Neural cell (in vitro differentiated cells): Measurements from ENCODE around the gene ROBO1. TPM values are rescaled to one million over a fixed set of nuclear protein-coding genes. Genes with fewer than 3 reads are reported as not detected.

Source experiments
- H2AFZ ChIP-seq: fragments of 200-600, 300-800 bp; sonication (generic), shearing (Covaris generic); 2 replicates; pipeline ENCODE4 v1.6.0; 2014; ENCODE audit warnings: low read depth, mild to moderate bottlenecking, antibody characterized with exemption, low read length, moderate library complexity
- H3F3A ChIP-seq: fragments of 200-600 bp; shearing (Covaris generic); 2 replicates; pipeline ENCODE4 v1.6.1; 2016; ENCODE audit warnings: mild to moderate bottlenecking, moderate library complexity, mixed read lengths, antibody characterized with exemption, low read length; ENCODE audit not compliant: insufficient read depth, poor library complexity, severe bottlenecking
- H3K27ac ChIP-seq: fragments of 200-600, 300-800 bp; sonication (generic), shearing (Covaris generic); 2 replicates; pipeline ENCODE4 v1.5.1; 2014; ENCODE audit warnings: mild to moderate bottlenecking, low read length, moderate library complexity
- H3K27me3 ChIP-seq: fragments of 300-800, 200-600 bp; sonication (generic), shearing (Covaris generic); 2 replicates; pipeline ENCODE4 v1.6.0; 2014; ENCODE audit warnings: mild to moderate bottlenecking, low read depth, low read length, moderate library complexity; ENCODE audit not compliant: insufficient read depth
- H3K36me3 ChIP-seq: fragments of 300-800, 200-600 bp; sonication (generic), shearing (Covaris generic); 2 replicates; pipeline ENCODE4 v1.5.1; 2014; ENCODE audit warnings: mild to moderate bottlenecking, antibody characterized with exemption, low read length, moderate library complexity; ENCODE audit not compliant: insufficient read depth
- H3K4me2 ChIP-seq: fragments of 300-800, 200-600 bp; sonication (generic), shearing (Covaris generic); 2 replicates; pipeline ENCODE4 v1.6.0; 2014; ENCODE audit warnings: mild to moderate bottlenecking, low read length
- H3K4me3 ChIP-seq: fragments of 300-800, 200-600 bp; sonication (generic), shearing (Covaris generic); 2 replicates; pipeline ENCODE4 v1.5.1; 2014; ENCODE audit warnings: mild to moderate bottlenecking, low read length, moderate library complexity
- H3K79me2 ChIP-seq: fragments of 200-600 bp; shearing (Covaris generic); replicated peaks from 2 replicates; pipeline ENCODE4 v1.6.0; 2014; ENCODE audit warnings: mild to moderate bottlenecking, low read length, moderate library complexity; ENCODE audit not compliant: insufficient read depth
- H3K9ac ChIP-seq: fragments of 300-800, 200-600 bp; sonication (generic), shearing (Covaris generic); 2 replicates; pipeline ENCODE4 v1.6.1; 2016; ENCODE audit warnings: mild to moderate bottlenecking, low read length, mixed read lengths
- H3K9me2 ChIP-seq: fragments of 200-600 bp; shearing (Covaris generic); 2 replicates; pipeline ENCODE4 v1.6.1; 2016; ENCODE audit warnings: mild to moderate bottlenecking, low read length, mixed read lengths; ENCODE audit not compliant: insufficient read depth
- H3K9me3 ChIP-seq: fragments of 200-600, 300-800 bp; sonication (generic), shearing (Covaris generic); 2 replicates; pipeline ENCODE4 v1.6.1; 2016; ENCODE audit warnings: mild to moderate bottlenecking, mixed run types, low read length, moderate library complexity, mixed read lengths
- H4K20me1 ChIP-seq: fragments of 200-600 bp; shearing (Covaris generic); 2 replicates; pipeline ENCODE4 v1.6.1; 2016; ENCODE audit warnings: mild to moderate bottlenecking, mixed run types; ENCODE audit not compliant: insufficient read depth
- EP300 ChIP-seq: fragments of 450-650 bp; conservative IDR thresholded peaks from 2 replicates; pipeline ENCODE4 v1.6.1; 2014; ENCODE audit warnings: antibody characterized with exemption, mild to moderate bottlenecking, moderate library complexity; ENCODE audit not compliant: poor library complexity, severe bottlenecking
- EZH2 ChIP-seq: fragments of 200-600, 300-800 bp; shearing (Covaris generic), sonication (generic); IDR thresholded peaks from 2 replicates; pipeline ENCODE4 v1.6.1; 2014; ENCODE audit warnings: antibody characterized with exemption, low read length, borderline replicate concordance, mild to moderate bottlenecking; ENCODE audit not compliant: insufficient read depth, poor library complexity, severe bottlenecking
- MXI1 ChIP-seq: fragments of 450-650 bp; conservative IDR thresholded peaks from 2 replicates; pipeline ENCODE4 v1.6.1; 2014; ENCODE audit warnings: antibody characterized with exemption, mild to moderate bottlenecking; ENCODE audit not compliant: poor library complexity, severe bottlenecking
- POLR2AphosphoS5 ChIP-seq: IDR thresholded peaks from 2 replicates; pipeline ENCODE4 v1.6.1; 2012
- RAD21 ChIP-seq: fragments of 450-650 bp; conservative IDR thresholded peaks from 2 replicates; pipeline ENCODE4 v1.6.1; 2014; ENCODE audit warnings: antibody characterized with exemption, mild to moderate bottlenecking, moderate library complexity
- SMC3 ChIP-seq: fragments of 450-650 bp; conservative IDR thresholded peaks from 2 replicates; pipeline ENCODE4 v1.6.1; 2014; ENCODE audit warnings: antibody characterized with exemption, mild to moderate bottlenecking, moderate library complexity; ENCODE audit not compliant: poor library complexity
- TAF1 ChIP-seq: IDR thresholded peaks from 2 replicates; pipeline ENCODE4 v1.6.1; 2012; ENCODE audit warnings: low read depth
- polyA plus RNA-seq: library from polyadenylated mRNA; depleted of rRNA; stranded (reverse); fragments of >200 nt; gene quantifications from 2 replicates; pipeline ENCODE4 v1.2.3, GENCODE V29; 2014
- TF ChIP-seq, protein P1 (sequence below): IDR thresholded peaks from 2 replicates; pipeline ENCODE4 v1.6.1; 2012; ENCODE audit warnings: borderline replicate concordance
- TF ChIP-seq, protein P2 (sequence below): fragments of 450-650 bp; IDR thresholded peaks from 2 replicates; pipeline ENCODE4 v1.5.1; 2014; ENCODE audit warnings: antibody characterized with exemption, mild to moderate bottlenecking, moderate library complexity; ENCODE audit not compliant: poor library complexity, severe bottlenecking

ROBO1 gene
- polyA plus RNA-seq, 1 donor from 2014 or later, result 183 TPM

DNA sequence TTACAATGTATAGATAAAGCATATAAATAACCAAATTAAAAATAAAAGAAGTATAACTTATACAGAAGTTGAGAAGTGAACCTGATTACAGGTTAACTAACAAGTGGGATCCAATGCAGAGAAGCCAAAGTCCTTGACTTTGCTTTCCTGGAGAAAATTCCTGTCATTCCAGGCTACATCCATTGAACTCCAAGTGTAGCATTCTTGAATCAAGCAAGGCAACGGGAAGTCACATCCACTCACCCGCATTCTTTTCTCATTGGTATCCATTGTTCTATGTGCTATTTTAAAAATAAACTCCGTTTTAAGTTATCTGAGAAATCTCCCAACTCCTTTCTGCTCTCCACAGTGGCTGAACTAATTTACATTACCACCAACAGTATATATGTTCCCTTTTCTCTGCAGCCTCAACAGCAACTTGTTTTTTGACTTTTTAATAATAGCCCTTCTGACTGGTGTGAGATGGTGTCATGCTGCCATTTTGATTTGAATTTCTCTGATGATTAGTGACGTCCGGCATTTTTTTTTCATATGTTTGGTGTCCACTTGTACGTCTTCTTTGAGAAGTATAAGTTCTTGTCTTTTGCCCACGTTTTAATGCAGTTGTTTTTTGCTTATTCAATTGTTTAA is 534.3 kb downstream of the ROBO1 start:
- Histone ChIP-seq H3K27ac (no peak overlapping the region), H3K9ac (no peak overlapping the region), H4K20me1 (no peaks in the 10 kb centered on the region), H3K9me2 (no peaks in the 10 kb centered on the region), H3K79me2 (no peaks in the 10 kb centered on the region), H3K36me3 (no peaks in the 10 kb centered on the region), H3K4me2 (no peak overlapping the region), H3F3A (no peaks in the 10 kb centered on the region), H3K9me3 (no peaks in the 10 kb centered on the region), H3K27me3 (no peaks in the 10 kb centered on the region), H2AFZ (no peak overlapping the region), H3K4me3 (no peak overlapping the region)
- no peak for TF ChIP-seq EP300
- TF ChIP-seq MXI1, result no peak
- TF ChIP-seq, protein P1, sequence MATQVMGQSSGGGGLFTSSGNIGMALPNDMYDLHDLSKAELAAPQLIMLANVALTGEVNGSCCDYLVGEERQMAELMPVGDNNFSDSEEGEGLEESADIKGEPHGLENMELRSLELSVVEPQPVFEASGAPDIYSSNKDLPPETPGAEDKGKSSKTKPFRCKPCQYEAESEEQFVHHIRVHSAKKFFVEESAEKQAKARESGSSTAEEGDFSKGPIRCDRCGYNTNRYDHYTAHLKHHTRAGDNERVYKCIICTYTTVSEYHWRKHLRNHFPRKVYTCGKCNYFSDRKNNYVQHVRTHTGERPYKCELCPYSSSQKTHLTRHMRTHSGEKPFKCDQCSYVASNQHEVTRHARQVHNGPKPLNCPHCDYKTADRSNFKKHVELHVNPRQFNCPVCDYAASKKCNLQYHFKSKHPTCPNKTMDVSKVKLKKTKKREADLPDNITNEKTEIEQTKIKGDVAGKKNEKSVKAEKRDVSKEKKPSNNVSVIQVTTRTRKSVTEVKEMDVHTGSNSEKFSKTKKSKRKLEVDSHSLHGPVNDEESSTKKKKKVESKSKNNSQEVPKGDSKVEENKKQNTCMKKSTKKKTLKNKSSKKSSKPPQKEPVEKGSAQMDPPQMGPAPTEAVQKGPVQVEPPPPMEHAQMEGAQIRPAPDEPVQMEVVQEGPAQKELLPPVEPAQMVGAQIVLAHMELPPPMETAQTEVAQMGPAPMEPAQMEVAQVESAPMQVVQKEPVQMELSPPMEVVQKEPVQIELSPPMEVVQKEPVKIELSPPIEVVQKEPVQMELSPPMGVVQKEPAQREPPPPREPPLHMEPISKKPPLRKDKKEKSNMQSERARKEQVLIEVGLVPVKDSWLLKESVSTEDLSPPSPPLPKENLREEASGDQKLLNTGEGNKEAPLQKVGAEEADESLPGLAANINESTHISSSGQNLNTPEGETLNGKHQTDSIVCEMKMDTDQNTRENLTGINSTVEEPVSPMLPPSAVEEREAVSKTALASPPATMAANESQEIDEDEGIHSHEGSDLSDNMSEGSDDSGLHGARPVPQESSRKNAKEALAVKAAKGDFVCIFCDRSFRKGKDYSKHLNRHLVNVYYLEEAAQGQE, result no peak
- TF ChIP-seq RAD21, result no peak
- no peak for TF ChIP-seq POLR2AphosphoS5
- TF ChIP-seq SMC3, result no peak
- TF ChIP-seq TAF1, result no peak
- no peak for TF ChIP-seq EZH2

DNA sequence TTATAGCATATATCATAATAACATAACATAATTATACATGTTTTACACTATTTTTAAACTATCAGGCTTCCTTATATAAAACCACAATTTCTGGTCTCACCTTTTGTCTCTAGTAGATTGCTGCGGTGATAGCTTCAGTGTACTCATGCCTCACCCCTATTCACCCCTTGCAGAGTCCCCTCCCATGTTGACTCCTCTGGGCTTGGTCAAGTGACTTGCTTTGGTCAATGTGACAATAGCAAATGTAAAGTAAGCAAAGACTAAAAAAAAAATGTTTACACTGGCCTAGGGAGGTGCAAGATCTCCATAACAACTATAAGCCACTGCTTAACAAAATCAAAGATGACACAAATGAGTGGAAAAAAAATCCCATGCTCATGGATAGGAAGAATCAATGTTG is 537.5 kb downstream of the ROBO1 start:
- H3K9ac ChIP-seq, result no peak overlapping the region
- H3K4me2 ChIP-seq, result no peak overlapping the region
- TF ChIP-seq POLR2AphosphoS5, result no peak
- TF ChIP-seq, protein P2, sequence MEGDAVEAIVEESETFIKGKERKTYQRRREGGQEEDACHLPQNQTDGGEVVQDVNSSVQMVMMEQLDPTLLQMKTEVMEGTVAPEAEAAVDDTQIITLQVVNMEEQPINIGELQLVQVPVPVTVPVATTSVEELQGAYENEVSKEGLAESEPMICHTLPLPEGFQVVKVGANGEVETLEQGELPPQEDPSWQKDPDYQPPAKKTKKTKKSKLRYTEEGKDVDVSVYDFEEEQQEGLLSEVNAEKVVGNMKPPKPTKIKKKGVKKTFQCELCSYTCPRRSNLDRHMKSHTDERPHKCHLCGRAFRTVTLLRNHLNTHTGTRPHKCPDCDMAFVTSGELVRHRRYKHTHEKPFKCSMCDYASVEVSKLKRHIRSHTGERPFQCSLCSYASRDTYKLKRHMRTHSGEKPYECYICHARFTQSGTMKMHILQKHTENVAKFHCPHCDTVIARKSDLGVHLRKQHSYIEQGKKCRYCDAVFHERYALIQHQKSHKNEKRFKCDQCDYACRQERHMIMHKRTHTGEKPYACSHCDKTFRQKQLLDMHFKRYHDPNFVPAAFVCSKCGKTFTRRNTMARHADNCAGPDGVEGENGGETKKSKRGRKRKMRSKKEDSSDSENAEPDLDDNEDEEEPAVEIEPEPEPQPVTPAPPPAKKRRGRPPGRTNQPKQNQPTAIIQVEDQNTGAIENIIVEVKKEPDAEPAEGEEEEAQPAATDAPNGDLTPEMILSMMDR, result no peak
- no peak for TF ChIP-seq EZH2
- TF ChIP-seq SMC3, result no peak
- H3K4me3 ChIP-seq, result no peak overlapping the region
- H3K9me3 ChIP-seq, result no peaks in the 10 kb centered on the region
- H3K27ac ChIP-seq, result no peak overlapping the region
- H3K27me3 ChIP-seq, result no peaks in the 10 kb centered on the region
- H3K79me2 ChIP-seq, result no peaks in the 10 kb centered on the region
- no peaks in the 10 kb centered on the region for H3K9me2 ChIP-seq
- no peaks in the 10 kb centered on the region for H3K36me3 ChIP-seq
- H4K20me1 ChIP-seq, result no peaks in the 10 kb centered on the region
- H2AFZ ChIP-seq, result no peak overlapping the region
- no peaks in the 10 kb centered on the region for H3F3A ChIP-seq
